Keratinocyte (primary cell): ENCODE measurements around the gene OTX1. TPM values are rescaled to one million over a fixed set of nuclear protein-coding genes. Genes with fewer than 3 reads are reported as not detected.

Experiments used
- DNase-seq: peaks from one replicate; pipeline ENCODE4 v3.0.0-alpha.2; 2011; ENCODE audit warnings: low read depth, missing footprints, low spot score
- FAIRE-seq: peaks from 2 replicates; lab custom pipeline; 2011; peaks lifted over from hg19 to GRCh38; lab: Jason Lieb, UNC
- H2AFZ ChIP-seq: 2 replicates; pipeline ENCODE4 v1.6.0; 2012; ENCODE audit warnings: low read length, control low read depth, inconsistent platforms; ENCODE audit not compliant: control insufficient read depth
- H3K27ac ChIP-seq: 2 replicates; pipeline ENCODE4 v1.5.1; 2011; ENCODE audit warnings: low read length; ENCODE audit not compliant: control insufficient read depth, insufficient read depth
- H3K27me3 ChIP-seq: 3 replicates; pipeline ENCODE4 v1.6.0; 2011; ENCODE audit warnings: low read length; ENCODE audit not compliant: control insufficient read depth, insufficient read depth; ENCODE audit errors: extremely low read depth
- H3K36me3 ChIP-seq, 2 experiments: 2 replicates in 1 of 2; 3 replicates in 1 of 2; pipeline ENCODE4 v1.5.1; 2011; ENCODE audit warnings: low read length in 2 of 2, mild to moderate bottlenecking in 1 of 2; ENCODE audit not compliant: control insufficient read depth in 2 of 2, insufficient read depth in 2 of 2; ENCODE audit errors: extremely low read depth in 1 of 2
- H3K4me1 ChIP-seq: 3 replicates; pipeline ENCODE4 v1.5.1; 2011; ENCODE audit warnings: low read length; ENCODE audit not compliant: control insufficient read depth, insufficient read depth; ENCODE audit errors: extremely low read depth
- H3K4me2 ChIP-seq: 3 replicates; pipeline ENCODE4 v1.6.0; 2011; ENCODE audit warnings: low read depth, low read length; ENCODE audit not compliant: control insufficient read depth, insufficient read depth; ENCODE audit errors: extremely low read depth
- H3K4me3 ChIP-seq, 3 experiments: fragments of 200-600 bp in 1 of 3; sonication (generic) in 1 of 3; 2 replicates in 2 of 3; 3 replicates in 1 of 3; pipeline ENCODE4 v1.5.1; 2011 to 2016; ENCODE audit warnings: low read length in 3 of 3, mild to moderate bottlenecking in 3 of 3, control low read depth in 2 of 3, inconsistent platforms in 1 of 3, low read depth in 1 of 3, mixed read lengths in 1 of 3, mixed run types in 1 of 3, moderate library complexity in 1 of 3; ENCODE audit not compliant: control insufficient read depth in 2 of 3, insufficient read depth in 2 of 3; ENCODE audit errors: extremely low read depth in 1 of 3
- H3K79me2 ChIP-seq: 2 replicates; pipeline ENCODE4 v1.6.0; 2012; ENCODE audit warnings: low read length; ENCODE audit not compliant: control insufficient read depth, insufficient read depth
- H3K9ac ChIP-seq: 3 replicates; pipeline ENCODE4 v1.6.0; 2011; ENCODE audit warnings: low read length; ENCODE audit not compliant: control insufficient read depth, insufficient read depth; ENCODE audit errors: extremely low read depth
- H3K9me1 ChIP-seq: 3 replicates; pipeline ENCODE4 v1.6.0; 2011; ENCODE audit warnings: low read length; ENCODE audit not compliant: control insufficient read depth, insufficient read depth; ENCODE audit errors: extremely low read depth
- H3K9me3 ChIP-seq: 2 replicates; pipeline ENCODE4 v1.5.1; 2012; ENCODE audit warnings: low read depth, low read length; ENCODE audit not compliant: control insufficient read depth
- H4K20me1 ChIP-seq: 3 replicates; pipeline ENCODE4 v1.6.0; 2011; ENCODE audit warnings: low read length; ENCODE audit not compliant: control insufficient read depth, insufficient read depth; ENCODE audit errors: extremely low read depth
- CTCF ChIP-seq, 3 experiments: IDR thresholded peaks in 1 of 3; conservative IDR thresholded peaks in 1 of 3; optimal IDR thresholded peaks in 1 of 3; 2 replicates in 2 of 3; 3 replicates in 1 of 3; pipeline versions ENCODE3 to v1.5.1; 2011; ENCODE audit warnings: low read length in 3 of 3, mild to moderate bottlenecking in 3 of 3, moderate library complexity in 2 of 3, control low read depth in 1 of 3, inconsistent platforms in 1 of 3; ENCODE audit not compliant: insufficient read depth in 2 of 3; ENCODE audit errors: extremely low read depth in 1 of 3
- EZH2 ChIP-seq: IDR thresholded peaks from one replicate; pipeline ENCODE4 v1.6.1; 2012; ENCODE audit warnings: inconsistent platforms, mild to moderate bottlenecking, low read length, moderate library complexity
- dilution Hi-C: fragments of 300-500 bp; cut with MboI; formaldehyde crosslinking; loops from one replicate; pipeline ENCODE4 v1.7.0; 2020; ENCODE audit warnings: low sequenced_read_pairs; ENCODE audit not compliant: extremely low pct_ligation_motif_present
- polyA plus RNA-seq, 5 experiments: library from polyadenylated mRNA; depleted of rRNA in 3 of 5; stranded (reverse) in 3 of 5; stranded (forward) in 1 of 5; unstranded in 1 of 5; fragments of >200 nt; gene quantifications; 1 replicate in 1 of 5; 2 replicates in 3 of 5; 3 replicates in 1 of 5; pipeline versions ENCODE4 v1.2.1 to v1.2.3, GENCODE V29; 2011 to 2012; ENCODE audit warnings: missing spikeins in 2 of 5, low read depth in 1 of 5, low replicate concordance in 1 of 5

OTX1 gene
- polyA plus RNA-seq, 1 donor (not counting 4 experiments of a cell fraction or from before 2014, with no cell fraction given): 0.28 TPM

DNA sequence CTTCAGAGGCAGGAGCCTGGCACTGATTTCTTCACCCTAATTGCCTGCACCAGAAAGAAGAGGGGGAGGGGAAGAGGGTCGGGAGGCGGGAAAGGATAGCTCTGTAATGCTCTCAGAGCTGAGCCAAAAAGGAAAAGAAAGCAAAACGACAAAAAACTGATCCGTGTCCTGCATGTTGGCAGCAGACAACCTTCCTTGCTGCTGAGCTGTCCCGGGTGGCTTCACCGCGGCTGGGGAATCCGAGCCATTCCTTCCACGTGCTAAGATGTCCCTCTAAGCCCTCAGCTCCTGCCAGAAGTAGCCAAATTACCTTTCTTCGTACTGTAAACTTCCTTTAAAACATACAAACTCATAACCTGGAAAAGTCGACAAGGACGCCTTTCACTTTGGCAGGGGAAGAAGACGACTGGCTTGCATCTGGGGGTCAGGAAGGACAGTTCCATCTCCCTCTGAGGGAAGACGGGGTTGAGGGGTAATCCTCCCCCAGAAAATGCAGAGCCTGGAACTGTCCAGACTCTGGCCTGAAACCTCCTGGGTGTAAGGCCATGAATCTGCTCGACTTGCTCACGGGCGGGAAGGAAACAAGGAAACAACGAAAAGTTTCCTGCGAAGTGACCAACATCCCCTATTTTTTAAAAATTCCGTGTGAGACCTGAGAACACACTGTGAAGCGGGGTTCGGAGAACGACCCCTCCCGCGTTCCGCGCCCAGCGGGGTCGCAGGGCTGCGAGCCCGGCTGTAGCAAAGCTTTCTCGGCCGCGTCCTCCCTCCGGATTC lies 7.7 kb downstream of the OTX1 start:
- Histone ChIP-seq H3K27ac (no peak overlapping the region), H3K4me3 (no peak overlapping the region), H3K27me3 (no peaks in the 10 kb centered on the region), H3K79me2 (no peaks in the 10 kb centered on the region), H3K9me1 (no peaks in the 10 kb centered on the region), H3K4me2 (no peak overlapping the region), H3K9ac (no peak overlapping the region), H4K20me1 (no peaks in the 10 kb centered on the region), H2AFZ (no peak overlapping the region), H3K36me3 (peaks cover 16% of the 10 kb centered on the region in 2 experiments), H3K4me1 (peaks cover 2% of the 10 kb centered on the region), H3K9me3 (peaks cover 2% of the 10 kb centered on the region)
- no peak for TF ChIP-seq CTCF (optimal IDR thresholded peaks at IDR 0.05 in 1 of 3, IDR thresholded peaks at IDR 0.05 in 1 of 3, conservative IDR thresholded peaks at IDR 0.05 in 1 of 3; ENCODE audit: extremely low read depth in 1 of 3, insufficient read depth in 2 of 3, low read length in 3 of 3)
- TF ChIP-seq EZH2: no peak
- FAIRE-seq (no peak), DNase-seq (no peak)
- dilution Hi-C loops: no loop called here

DNA sequence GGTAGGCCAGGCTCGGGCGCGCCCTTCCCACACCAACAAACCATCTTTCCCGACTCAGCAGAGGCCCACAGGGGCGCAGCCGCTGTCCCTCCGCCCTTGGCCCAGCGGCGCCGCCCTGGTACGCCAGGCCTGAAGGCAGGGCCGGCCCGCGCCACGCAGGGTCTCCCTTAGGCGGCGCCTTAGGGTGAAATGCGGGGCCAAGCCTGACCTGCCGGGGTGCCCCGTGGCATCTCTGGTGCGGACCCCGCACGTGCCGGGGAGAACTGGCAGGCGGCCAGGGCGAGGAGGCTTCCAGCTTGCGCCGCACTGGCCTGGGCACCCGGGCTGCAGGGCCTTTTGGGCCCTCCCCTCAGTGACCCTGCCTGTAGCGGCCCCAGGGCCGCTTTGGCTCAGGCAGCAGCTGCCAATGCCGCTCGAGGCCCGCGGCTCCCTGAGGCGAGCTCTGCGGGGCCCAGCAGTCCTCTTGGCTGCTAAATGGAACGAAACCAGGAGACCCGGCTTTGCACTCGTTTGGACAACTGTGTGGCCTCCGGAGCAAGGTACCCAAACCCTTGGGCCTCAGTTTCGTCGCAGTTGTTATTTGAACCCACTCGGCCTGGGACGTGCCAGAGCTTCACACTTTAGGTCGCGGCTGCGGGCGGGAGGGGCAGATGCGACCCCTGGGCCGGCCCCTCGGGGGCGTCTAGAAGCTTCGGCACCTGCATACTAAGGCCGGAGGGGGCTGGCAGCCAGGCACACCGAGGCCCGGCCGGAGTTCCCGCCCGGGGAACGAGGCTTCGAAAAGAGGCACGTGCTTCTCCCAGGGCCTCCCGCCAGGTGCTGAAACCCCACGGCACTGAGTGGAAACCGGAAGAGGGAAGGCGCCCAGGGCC lies 8.5 kb downstream of the OTX1 start:
- FAIRE-seq: no peak
- H3K27ac ChIP-seq: no peak overlapping the region
- H3K9me3 ChIP-seq: peaks cover 2% of the 10 kb centered on the region
- no peaks in the 10 kb centered on the region for H4K20me1 ChIP-seq
- DNase-seq: no peak
- no peak overlapping the region for H3K9ac ChIP-seq
- no peak overlapping the region for H2AFZ ChIP-seq
- H3K4me3 ChIP-seq: no peak overlapping the region
- peaks cover 2% of the 10 kb centered on the region for H3K4me1 ChIP-seq
- peaks cover 12 to 13% of the 10 kb centered on the region in 2 experiments for H3K36me3 ChIP-seq
- dilution Hi-C loops: no loop called here
- TF ChIP-seq EZH2 (no peak), CTCF (optimal IDR thresholded peaks at IDR 0.05 in 1 of 3, IDR thresholded peaks at IDR 0.05 in 1 of 3, conservative IDR thresholded peaks at IDR 0.05 in 1 of 3; ENCODE audit: extremely low read depth in 1 of 3, insufficient read depth in 2 of 3, low read length in 3 of 3) (no peak)
- no peaks in the 10 kb centered on the region for H3K27me3 ChIP-seq
- H3K4me2 ChIP-seq: peak overlapping the region; percentile 93
- no peaks in the 10 kb centered on the region for H3K9me1 ChIP-seq
- H3K79me2 ChIP-seq: no peaks in the 10 kb centered on the region
